GM12872 (cell line): ENCODE data around the gene IPO9.

Source experiments
- TF ChIP-seq, protein P1 (sequence below): IDR thresholded peaks from 3 replicates; pipeline ENCODE4 v1.5.1; 2011; ENCODE audit warnings: low read depth, mild to moderate bottlenecking, low read length, moderate library complexity; ENCODE audit not compliant: insufficient read depth

The IPO9 gene

DNA sequence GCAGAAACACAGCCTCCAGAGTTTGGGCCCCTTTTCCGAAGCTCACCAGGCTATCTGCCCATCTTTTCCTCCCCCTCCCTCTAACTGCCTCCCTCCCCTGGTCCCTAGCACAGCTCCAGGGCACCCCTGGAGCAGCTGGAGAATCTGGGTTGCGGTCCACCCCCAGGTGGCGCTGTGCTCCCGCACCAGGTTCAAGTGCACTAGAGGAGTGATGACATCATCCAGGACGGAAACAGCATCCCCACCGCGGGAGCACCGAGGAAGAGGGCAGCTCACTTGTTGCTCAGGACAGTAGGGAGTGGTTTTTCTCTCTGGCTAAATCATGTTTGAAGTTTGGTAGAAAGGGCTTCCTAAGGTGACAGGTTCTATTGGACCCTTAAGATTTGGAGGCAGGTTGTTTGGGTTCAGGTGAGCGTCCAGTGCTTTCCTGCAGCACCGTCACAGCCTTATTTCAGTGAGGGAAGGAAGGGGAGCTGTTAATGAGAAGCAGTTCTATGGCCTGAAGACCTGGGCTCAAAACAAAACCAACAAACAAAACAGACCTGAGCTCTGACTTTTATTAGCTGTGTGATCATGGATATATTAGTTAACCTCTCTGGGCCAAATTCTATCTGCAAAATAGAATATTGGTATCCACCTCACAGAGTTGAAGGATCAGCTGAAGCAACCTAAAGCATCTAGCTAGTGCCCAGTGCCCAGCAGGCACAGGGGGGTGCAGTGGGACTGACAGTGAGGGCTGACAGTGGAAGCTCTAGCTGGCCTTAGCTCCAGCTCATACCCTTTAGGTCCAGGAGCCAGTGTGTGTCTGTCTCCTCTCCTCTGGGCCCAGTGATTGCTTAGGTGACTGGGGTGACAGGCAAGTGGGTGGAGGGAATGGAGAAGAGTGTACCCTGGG lies 67.2 kb downstream of the IPO9 start:
- TF ChIP-seq, protein P1, sequence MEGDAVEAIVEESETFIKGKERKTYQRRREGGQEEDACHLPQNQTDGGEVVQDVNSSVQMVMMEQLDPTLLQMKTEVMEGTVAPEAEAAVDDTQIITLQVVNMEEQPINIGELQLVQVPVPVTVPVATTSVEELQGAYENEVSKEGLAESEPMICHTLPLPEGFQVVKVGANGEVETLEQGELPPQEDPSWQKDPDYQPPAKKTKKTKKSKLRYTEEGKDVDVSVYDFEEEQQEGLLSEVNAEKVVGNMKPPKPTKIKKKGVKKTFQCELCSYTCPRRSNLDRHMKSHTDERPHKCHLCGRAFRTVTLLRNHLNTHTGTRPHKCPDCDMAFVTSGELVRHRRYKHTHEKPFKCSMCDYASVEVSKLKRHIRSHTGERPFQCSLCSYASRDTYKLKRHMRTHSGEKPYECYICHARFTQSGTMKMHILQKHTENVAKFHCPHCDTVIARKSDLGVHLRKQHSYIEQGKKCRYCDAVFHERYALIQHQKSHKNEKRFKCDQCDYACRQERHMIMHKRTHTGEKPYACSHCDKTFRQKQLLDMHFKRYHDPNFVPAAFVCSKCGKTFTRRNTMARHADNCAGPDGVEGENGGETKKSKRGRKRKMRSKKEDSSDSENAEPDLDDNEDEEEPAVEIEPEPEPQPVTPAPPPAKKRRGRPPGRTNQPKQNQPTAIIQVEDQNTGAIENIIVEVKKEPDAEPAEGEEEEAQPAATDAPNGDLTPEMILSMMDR: peak; percentile 96

DNA sequence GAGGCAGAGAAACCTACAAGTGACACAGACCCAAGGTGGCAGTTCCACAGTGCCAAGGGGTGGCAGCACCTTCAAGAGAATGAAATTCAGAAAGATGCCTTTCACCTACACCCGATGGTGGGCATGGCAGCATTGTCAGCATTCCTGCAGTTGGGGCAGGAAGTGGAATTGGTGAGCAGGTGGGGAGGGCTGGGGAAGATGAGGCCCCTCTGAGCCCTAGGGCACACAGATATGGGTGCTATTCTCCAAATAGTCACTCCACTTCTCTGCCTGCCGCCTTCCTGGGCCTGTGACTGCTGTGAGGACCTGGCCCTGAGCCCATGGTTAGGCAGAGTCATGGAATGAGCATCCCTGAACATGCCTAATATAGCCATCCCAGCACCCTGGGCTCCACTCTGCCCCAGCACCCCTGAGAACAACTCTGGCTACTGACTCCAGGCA lies 68.0 kb downstream of the IPO9 start:
- TF ChIP-seq, protein P1: no peak

DNA sequence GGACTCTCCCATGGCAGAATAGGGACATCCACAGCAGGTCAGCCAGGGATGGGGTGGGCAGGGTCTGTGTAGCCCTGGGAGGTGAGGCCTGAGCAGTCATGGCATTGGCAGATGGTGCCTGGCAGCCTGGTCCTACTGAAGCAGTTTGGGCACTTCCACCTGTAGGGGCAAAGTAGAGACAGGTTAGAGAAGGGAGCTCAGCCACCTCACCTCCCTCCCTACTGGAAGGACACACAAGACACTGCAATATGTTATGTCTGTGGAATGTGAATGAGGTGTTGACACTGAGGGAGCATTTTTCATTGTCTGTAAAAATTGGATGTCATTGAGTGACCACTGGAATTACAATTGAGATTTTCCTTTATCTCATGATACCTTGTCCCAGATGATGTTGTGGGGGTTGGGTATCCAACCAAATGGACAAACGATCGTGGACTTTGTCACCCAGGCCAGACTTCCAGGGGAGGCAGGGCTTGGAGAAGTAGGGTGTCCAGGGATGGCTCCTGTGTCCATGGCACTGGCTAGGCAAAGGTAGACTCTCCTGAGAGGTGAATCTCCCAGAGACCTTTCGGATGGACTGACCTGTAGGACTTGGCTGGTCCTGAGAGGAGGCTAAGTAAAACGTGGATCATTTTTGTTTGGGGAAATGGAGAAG lies 69.4 kb downstream of the IPO9 start:
- TF ChIP-seq, protein P1: no peak

GRCh38 chr1:201898992-201899391 lies 70.0 kb downstream of the IPO9 start:
- TF ChIP-seq, protein P1: no peak

DNA sequence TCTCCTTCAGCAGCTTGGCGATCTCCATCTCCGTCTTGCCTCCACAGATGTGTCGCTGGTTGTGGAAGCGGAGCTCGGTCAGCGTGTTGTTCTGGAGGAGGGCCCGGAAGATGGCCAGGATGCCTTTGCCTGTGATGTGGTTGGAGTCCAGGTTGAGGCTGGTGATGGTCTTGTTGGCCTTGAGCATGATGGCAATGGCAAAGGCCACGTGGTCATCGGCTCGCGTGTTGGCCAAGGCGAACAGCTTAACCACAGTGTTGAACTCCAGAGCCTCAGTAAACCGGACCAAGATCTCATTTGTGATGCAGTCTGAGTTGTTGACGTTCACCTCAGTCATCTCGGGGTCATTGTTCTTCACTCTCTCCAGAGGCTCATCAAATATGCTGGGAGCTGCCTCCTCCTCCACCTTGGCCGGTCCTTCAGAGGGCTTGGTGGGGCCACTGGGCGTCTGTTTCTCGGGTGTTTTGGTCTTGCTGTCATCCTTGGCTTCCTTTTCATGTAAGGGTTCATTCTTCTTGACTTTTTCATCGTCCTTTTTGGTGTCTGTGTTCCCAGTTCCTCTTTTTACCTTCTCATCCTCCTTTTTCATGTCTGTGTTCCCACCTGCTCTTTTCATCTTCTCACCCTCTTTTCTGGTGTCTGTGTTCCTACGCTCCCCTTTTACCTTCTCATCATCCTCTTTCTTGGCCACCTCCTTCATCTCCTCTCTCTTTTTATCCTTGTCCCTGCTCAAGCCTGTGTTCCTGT lies 70.9 kb downstream of the IPO9 start:
- TF ChIP-seq, protein P1: no peak

DNA sequence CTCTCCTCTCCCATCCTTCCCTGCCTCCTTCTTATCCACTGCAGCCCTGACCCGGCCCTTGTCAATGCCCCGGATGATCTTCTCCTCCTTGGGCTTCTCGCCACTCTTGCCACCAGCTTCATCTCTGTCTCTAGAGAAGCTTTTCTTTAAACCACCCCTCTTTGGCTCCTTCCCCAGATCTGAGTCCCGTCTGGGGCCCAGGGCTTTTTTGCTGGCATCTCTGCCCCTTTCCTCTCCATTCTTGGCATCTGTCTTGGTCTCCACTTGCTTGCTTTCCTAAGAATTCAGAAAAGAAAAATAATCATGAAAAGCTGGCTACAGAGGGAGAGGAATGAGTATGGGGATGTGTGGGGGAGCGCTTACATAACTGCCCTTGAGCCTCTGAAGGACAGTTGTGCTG lies 71.5 kb downstream of the IPO9 start:
- TF ChIP-seq, protein P1: no peak

- TF ChIP-seq, protein P1: no peak
These were observed 73.2 kb downstream of the IPO9 start for GRCh38 chr1:201902198-201902597.
